ENCODE measurements around the gene KLK3.

DNA sequence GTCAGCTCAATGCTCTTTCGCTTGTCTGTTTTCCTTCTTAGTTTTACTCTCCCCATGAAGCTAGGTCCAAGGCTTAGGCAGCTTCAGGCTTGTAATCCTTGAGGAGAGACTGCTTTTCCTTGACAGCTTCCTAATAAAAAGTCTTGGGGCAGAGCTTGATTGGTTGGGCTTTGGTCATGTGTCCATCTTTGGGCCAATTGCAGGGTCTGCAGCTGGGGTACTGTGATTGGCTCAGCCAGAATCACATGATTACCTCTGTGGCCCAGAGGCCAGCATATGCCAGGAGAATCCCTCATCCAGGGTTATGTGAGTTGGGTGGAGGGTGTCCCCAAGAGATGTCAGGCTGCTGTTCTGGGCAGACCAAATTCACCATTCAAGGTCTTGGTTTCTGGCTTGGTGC lies 39.3 kb upstream of the KLK3 start:
- TF ChIP-seq, protein P1, sequence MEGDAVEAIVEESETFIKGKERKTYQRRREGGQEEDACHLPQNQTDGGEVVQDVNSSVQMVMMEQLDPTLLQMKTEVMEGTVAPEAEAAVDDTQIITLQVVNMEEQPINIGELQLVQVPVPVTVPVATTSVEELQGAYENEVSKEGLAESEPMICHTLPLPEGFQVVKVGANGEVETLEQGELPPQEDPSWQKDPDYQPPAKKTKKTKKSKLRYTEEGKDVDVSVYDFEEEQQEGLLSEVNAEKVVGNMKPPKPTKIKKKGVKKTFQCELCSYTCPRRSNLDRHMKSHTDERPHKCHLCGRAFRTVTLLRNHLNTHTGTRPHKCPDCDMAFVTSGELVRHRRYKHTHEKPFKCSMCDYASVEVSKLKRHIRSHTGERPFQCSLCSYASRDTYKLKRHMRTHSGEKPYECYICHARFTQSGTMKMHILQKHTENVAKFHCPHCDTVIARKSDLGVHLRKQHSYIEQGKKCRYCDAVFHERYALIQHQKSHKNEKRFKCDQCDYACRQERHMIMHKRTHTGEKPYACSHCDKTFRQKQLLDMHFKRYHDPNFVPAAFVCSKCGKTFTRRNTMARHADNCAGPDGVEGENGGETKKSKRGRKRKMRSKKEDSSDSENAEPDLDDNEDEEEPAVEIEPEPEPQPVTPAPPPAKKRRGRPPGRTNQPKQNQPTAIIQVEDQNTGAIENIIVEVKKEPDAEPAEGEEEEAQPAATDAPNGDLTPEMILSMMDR (IDR thresholded peaks at IDR 0.05), result no peak
- no peak for TF ChIP-seq POLR2A (IDR thresholded peaks at IDR 0.05)
